Measurements from ENCODE around the gene SCRN1. TPM values are rescaled to one million over a fixed set of nuclear protein-coding genes. Genes with fewer than 3 reads are reported as not detected.
A peak's percentile ranks its signal among the peaks of the same experiment; 100 is the strongest.

The SCRN1 gene
- total and polyA plus RNA-seq, 2 of the 13 experiments (the other 11 are each of a cell fraction or from before 2014, with no cell fraction given): 43.2 to 49.8 TPM

DNA sequence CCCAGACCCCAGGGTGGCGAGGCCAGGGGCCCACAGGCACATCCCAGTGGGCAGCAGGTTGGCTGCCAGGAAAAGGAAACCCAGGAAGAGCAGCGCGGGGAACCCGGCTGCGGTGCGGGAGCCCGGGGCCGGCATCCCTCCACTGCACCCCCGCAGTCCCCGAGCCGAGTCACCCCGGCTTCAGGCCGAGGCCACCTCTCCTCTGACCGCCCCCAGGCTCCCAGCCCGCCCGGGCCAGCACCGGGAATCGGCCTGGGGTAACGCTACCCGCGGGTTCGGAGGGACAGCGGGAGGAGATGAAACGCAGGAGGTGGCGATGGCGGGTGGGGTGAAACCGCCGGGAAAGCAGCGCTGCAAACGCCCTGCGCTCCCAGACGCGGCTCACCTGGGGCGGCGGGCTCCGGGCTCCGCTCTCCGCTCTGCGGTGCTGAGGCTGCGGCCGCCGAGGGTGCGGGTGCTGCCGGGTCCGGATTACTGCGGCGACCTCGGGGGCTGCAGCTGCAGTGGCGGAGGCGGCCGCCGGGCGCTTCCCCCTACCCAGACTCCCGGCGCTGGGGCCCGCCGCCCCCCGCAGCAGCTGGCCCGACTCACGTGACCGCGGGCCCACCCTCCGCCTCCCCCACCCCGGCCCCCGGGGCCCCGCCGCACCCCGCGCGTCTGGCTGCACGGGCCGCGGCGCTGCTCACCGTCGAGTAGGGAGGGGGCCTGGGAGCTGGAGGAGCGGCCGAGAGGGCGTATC lies at the start of gene SCRN1 (continued):
- no peak for TF ChIP-seq ZNF496 (CRISPR knock-in tag; IDR thresholded peaks at IDR 0.05; ENCODE audit: insufficient replicate concordance)
- TF ChIP-seq KAT2B (IDR thresholded peaks at IDR 0.05; ENCODE audit: borderline replicate concordance, low read depth, low read length): no peak
- no peak for TF ChIP-seq POLR2AphosphoS2 (IDR thresholded peaks at IDR 0.05; ENCODE audit: low read depth, low read length)
- TF ChIP-seq PHF8 (CRISPR knock-in tag; IDR thresholded peaks at IDR 0.05): peak; percentile 79
- no peak for TF ChIP-seq MIER3 (CRISPR knock-in tag; IDR thresholded peaks at IDR 0.05; ENCODE audit: borderline replicate concordance)
- no peak for TF ChIP-seq E2F2 (CRISPR knock-in tag; IDR thresholded peaks at IDR 0.05; ENCODE audit: borderline replicate concordance)
- TF ChIP-seq ZNF124 (CRISPR knock-in tag; IDR thresholded peaks at IDR 0.05): no peak
- no peak for TF ChIP-seq ZNF33B (CRISPR knock-in tag; IDR thresholded peaks at IDR 0.05)
- TF ChIP-seq NFATC3 (CRISPR knock-in tag; IDR thresholded peaks at IDR 0.05): no peak
- no peak for TF ChIP-seq KLF13 (CRISPR knock-in tag; IDR thresholded peaks at IDR 0.05)
- TF ChIP-seq, protein P1, sequence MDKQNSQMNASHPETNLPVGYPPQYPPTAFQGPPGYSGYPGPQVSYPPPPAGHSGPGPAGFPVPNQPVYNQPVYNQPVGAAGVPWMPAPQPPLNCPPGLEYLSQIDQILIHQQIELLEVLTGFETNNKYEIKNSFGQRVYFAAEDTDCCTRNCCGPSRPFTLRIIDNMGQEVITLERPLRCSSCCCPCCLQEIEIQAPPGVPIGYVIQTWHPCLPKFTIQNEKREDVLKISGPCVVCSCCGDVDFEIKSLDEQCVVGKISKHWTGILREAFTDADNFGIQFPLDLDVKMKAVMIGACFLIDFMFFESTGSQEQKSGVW (CRISPR knock-in tag; IDR thresholded peaks at IDR 0.05; ENCODE audit: borderline replicate concordance): no peak
- no peak for TF ChIP-seq ATF2 (CRISPR knock-in tag; IDR thresholded peaks at IDR 0.05)
- TF ChIP-seq CREM (IDR thresholded peaks at IDR 0.05): no peak
- TF ChIP-seq CREM (CRISPR knock-in tag; IDR thresholded peaks at IDR 0.05): peak; percentile 29; the same call in 1 of the 2 replicates
- no peak; the same call in 1 of the 2 replicates for TF ChIP-seq EEA1 (CRISPR knock-in tag; IDR thresholded peaks at IDR 0.05; ENCODE audit: borderline replicate concordance)
- no peak for TF ChIP-seq FOXA3 (CRISPR knock-in tag; IDR thresholded peaks at IDR 0.05)
- TF ChIP-seq, protein P2, sequence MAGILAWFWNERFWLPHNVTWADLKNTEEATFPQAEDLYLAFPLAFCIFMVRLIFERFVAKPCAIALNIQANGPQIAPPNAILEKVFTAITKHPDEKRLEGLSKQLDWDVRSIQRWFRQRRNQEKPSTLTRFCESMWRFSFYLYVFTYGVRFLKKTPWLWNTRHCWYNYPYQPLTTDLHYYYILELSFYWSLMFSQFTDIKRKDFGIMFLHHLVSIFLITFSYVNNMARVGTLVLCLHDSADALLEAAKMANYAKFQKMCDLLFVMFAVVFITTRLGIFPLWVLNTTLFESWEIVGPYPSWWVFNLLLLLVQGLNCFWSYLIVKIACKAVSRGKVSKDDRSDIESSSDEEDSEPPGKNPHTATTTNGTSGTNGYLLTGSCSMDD (CRISPR knock-in tag; IDR thresholded peaks at IDR 0.05): no peak
- TF ChIP-seq ZNF296 (CRISPR knock-in tag; conservative IDR thresholded peaks at IDR 0.05): no peak
- no peak for TF ChIP-seq ARNTL (CRISPR knock-in tag; IDR thresholded peaks at IDR 0.05)
- TF ChIP-seq ZGPAT (CRISPR knock-in tag; IDR thresholded peaks at IDR 0.05): peak; percentile 42; the same call in 1 of the 2 replicates
- no peak for TF ChIP-seq ZNF350 (CRISPR knock-in tag; IDR thresholded peaks at IDR 0.05; ENCODE audit: borderline replicate concordance, low read depth)

All from HepG2 (cell line).